Brain microvascular endothelial cell (primary cell): ENCODE measurements around the gene PRDM16.

Experiments
- DNase-seq: peaks from one replicate; pipeline ENCODE4 v3.0.0-alpha.2; 2020
- H3K27ac ChIP-seq: fragments of 250-450 bp; sonication (Bioruptor Pico); 2 replicates; pipeline ENCODE4 v1.5.1; 2020; ENCODE audit warnings: mild to moderate bottlenecking, moderate library complexity
- H3K27me3 ChIP-seq: fragments of 250-450 bp; sonication (Bioruptor Pico); replicated peaks from 2 replicates; pipeline ENCODE4 v1.5.1; 2020; ENCODE audit warnings: mild to moderate bottlenecking
- H3K36me3 ChIP-seq: fragments of 250-450 bp; sonication (Bioruptor Pico); replicated peaks from 2 replicates; pipeline ENCODE4 v1.5.1; 2020; ENCODE audit warnings: mild to moderate bottlenecking
- H3K4me3 ChIP-seq: 2 replicates; pipeline ENCODE4 v1.5.1; 2011; ENCODE audit warnings: low read depth, mild to moderate bottlenecking, control low read depth, low read length, moderate library complexity
- in situ Hi-C: cut with HindIII; loops from 2 replicates; pipeline ENCODE4 v1.10.0; 2017; ENCODE audit warnings: low sequenced_read_pairs, low pct_ligation_motif_present
- TF ChIP-seq, protein P1 (sequence below): IDR thresholded peaks from 2 replicates; pipeline ENCODE4 v1.5.1; 2011; ENCODE audit warnings: low read depth, mild to moderate bottlenecking, moderate library complexity, low read length, control low read depth, inconsistent platforms; ENCODE audit errors: missing control alignments

PRDM16 gene

DNA sequence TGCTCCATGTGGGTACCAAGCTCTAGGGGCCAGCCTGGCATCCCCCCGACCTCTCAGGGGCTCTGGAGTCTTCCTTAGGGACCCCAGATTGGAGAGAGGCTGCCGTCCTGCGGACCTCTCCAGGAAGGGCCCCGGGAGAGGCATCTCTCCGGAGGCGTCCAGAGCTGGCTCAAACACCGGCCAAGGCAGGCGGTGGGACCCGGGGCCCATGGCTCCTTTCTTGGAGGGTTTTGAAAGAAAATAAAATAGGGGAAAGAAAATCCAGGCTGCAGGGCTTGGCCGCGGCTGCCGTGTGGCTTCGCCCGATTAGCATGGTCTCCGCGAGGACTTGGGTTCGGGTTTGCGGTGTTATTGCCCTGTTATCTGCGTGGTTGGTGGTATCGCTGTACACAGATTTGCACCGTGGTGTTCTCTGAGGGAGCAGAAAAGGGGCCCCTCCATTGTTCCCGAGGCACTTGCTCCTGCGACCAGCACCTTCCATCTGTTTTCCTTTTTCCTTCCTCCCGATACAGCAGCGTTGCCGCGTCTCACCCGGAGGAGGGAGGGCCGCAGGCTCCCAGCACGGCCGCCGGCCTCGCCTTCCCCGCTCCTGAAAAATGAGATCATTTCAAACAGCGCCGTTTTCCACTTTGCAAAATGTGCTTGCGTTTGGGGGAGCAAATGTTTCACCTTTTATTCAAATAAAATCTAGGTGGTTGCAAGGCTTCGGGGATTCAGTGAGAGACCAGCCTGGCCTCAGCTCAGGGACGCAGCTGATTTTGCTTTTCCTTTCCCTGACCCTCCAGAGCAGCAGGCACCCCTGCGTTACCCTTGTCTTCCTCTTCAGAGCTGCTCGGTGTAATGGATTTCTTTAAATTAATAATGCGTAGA lies 86.3 kb downstream of the PRDM16 start:
- TF ChIP-seq, protein P1, sequence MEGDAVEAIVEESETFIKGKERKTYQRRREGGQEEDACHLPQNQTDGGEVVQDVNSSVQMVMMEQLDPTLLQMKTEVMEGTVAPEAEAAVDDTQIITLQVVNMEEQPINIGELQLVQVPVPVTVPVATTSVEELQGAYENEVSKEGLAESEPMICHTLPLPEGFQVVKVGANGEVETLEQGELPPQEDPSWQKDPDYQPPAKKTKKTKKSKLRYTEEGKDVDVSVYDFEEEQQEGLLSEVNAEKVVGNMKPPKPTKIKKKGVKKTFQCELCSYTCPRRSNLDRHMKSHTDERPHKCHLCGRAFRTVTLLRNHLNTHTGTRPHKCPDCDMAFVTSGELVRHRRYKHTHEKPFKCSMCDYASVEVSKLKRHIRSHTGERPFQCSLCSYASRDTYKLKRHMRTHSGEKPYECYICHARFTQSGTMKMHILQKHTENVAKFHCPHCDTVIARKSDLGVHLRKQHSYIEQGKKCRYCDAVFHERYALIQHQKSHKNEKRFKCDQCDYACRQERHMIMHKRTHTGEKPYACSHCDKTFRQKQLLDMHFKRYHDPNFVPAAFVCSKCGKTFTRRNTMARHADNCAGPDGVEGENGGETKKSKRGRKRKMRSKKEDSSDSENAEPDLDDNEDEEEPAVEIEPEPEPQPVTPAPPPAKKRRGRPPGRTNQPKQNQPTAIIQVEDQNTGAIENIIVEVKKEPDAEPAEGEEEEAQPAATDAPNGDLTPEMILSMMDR, result no peak
- DNase-seq, result no peak
- no peaks in the 10 kb centered on the region for H3K27me3 ChIP-seq
- H3K36me3 ChIP-seq, result no peaks in the 10 kb centered on the region
- in situ Hi-C loops, result no loop called here
- H3K4me3 ChIP-seq, result no peak overlapping the region
- H3K27ac ChIP-seq, result no peak overlapping the region

DNA sequence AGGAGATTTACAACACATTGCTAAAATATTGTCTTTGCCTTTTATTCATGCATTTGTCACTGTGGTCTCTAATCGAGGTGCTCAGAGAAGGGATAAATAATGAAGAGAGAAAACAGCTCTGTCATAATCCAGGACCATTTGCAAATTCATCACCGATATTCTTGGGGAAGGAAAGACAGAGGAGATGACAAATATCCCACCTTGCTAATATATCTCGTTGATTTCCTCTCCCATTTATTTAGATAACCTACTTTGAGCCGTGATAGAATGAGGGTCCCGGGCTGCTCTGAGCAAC lies 86.9 kb downstream of the PRDM16 start:
- TF ChIP-seq, protein P1, result no peak
- H3K27ac ChIP-seq, result no peak overlapping the region
- in situ Hi-C loops, result no loop called here
- no peaks in the 10 kb centered on the region for H3K27me3 ChIP-seq
- no peak overlapping the region for H3K4me3 ChIP-seq
- DNase-seq, result no peak
- no peaks in the 10 kb centered on the region for H3K36me3 ChIP-seq

DNA sequence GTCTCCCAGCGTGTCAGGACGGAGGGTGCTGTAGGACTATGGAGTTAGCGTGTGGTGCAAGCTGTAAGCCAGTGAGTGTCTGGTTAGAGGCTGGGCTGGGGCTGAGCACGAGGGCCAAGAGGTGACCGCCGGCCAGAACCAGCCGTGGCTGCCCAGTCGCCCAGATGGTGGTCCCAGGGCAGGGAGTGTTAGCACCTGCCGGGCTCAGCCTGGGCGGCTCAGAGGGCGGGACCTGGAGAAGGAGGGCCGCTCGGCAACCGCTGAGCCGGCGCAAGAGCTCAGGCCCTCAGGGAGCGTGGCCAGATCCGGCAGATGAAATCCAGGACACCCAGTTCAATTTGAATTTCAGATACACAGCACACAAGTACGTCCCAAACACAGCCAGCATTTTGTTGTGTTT lies 87.9 kb downstream of the PRDM16 start:
- DNase-seq, result no peak
- Histone ChIP-seq H3K36me3 (no peaks in the 10 kb centered on the region), H3K4me3 (no peak overlapping the region), H3K27me3 (no peaks in the 10 kb centered on the region), H3K27ac (no peak overlapping the region)
- in situ Hi-C loops, result no loop called here
- TF ChIP-seq, protein P1, result no peak

DNA sequence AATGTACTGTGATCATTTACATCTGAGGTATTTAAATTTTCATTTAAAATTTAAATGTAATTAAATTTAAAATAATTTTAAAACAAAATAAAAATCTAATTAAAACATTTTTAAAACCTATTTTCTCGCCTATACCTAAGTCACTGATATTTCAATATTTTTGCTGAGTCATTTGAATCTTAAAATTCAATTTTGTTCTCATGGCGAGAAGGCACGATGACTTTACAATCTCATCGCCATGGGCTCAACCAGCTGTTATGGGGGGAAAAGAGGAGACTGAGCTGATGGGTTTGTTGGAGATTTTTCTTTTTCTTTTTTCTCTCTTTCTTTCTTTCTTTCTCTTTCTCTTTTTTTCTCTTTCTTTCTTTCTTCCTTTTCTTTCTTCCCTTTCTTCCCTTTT lies 89.3 kb downstream of the PRDM16 start:
- no peak for DNase-seq
- Histone ChIP-seq H3K27ac (no peak overlapping the region), H3K4me3 (no peak overlapping the region), H3K27me3 (no peaks in the 10 kb centered on the region), H3K36me3 (no peaks in the 10 kb centered on the region)
- in situ Hi-C loops, result no loop called here
- TF ChIP-seq, protein P1, result no peak

DNA sequence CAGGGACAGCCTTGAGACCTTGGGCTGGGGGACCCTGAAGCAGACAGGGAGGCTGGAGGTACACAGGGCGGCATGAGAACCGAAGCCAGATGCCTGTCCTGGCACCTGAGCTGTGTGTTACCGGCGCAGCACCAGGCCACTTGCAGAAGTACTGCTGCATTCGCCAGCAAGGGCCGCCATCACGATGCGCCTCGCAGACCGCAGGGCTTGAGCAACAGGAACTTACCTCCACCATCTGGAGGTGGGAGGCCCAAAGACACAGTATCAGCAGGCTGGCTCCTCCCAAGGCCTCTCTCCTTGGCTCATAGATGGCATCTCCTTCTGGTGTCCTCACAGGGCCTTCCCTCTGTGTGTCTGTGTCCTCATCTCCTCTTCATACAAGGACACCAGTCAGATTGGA lies 90.1 kb downstream of the PRDM16 start:
- in situ Hi-C loops, result no loop called here
- TF ChIP-seq, protein P1, result no peak
- Histone ChIP-seq H3K27ac (no peak overlapping the region), H3K36me3 (no peaks in the 10 kb centered on the region), H3K27me3 (no peaks in the 10 kb centered on the region), H3K4me3 (no peak overlapping the region)
- no peak for DNase-seq

DNA sequence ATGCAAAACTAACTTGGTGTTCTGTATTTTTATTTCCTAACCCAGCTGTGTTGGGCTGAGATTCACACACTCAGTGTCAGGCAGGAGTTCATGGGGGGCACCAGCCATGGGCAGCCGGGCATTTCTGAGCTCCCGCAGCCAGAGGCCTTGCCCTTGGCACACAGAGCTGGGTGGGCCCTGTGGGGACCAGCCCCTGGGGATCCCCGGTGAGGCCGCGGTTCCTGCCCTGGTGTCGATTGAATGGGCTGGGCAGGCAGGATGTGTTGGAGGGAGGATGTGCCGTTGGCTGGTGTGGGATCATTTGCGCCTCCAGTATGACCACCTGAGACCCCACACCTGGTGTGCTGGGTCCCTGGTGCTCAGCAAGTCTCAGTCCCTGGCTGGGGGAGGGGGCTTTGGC lies 91.0 kb downstream of the PRDM16 start:
- H3K27ac ChIP-seq, result no peak overlapping the region
- H3K4me3 ChIP-seq, result no peak overlapping the region
- DNase-seq, result no peak
- in situ Hi-C loops, result no loop called here
- TF ChIP-seq, protein P1, result no peak
- H3K27me3 ChIP-seq, result no peaks in the 10 kb centered on the region
- H3K36me3 ChIP-seq, result no peaks in the 10 kb centered on the region
